Spleen (tissue), 7 donors: ENCODE measurements around the gene STRIT1.

Experiments used
- CTCF ChIP-seq, 11 experiments: fragments of 200-600 bp in 7 of 11; fragments of 450-650 bp in 4 of 11; sonication (generic) in 4 of 11; IDR thresholded peaks in 8 of 11; conservative IDR thresholded peaks in 3 of 11; 1 replicate in 7 of 11; 2 replicates in 4 of 11; pipeline versions ENCODE4 v1.4.0 to v1.8.0; 2016 to 2021; ENCODE audit warnings: antibody characterized with exemption in 11 of 11, inconsistent platforms in 4 of 11, mild to moderate bottlenecking in 1 of 11
- POLR2A ChIP-seq, 3 donors: fragments of 450-650 bp; IDR thresholded peaks; one replicate each; pipeline ENCODE4 v1.5.1; 2017; ENCODE audit warnings: antibody characterized with exemption in 3 of 3, mild to moderate bottlenecking in 1 of 3
- POLR2AphosphoS5 ChIP-seq, 3 donors: sonication (generic); formaldehyde crosslinking; IDR thresholded peaks; one replicate each; pipeline ENCODE4 v1.5.1; 2017; ENCODE audit warnings: antibody characterized with exemption in 3 of 3
- donor health status: DM: no; HTN: no; CAD: no; lungs with moderate emphysema.
- donor health status: DM: no; HTN: no; CAD: no.
- donor health status: DM: no; HTN: no; CAD: no.

DNA sequence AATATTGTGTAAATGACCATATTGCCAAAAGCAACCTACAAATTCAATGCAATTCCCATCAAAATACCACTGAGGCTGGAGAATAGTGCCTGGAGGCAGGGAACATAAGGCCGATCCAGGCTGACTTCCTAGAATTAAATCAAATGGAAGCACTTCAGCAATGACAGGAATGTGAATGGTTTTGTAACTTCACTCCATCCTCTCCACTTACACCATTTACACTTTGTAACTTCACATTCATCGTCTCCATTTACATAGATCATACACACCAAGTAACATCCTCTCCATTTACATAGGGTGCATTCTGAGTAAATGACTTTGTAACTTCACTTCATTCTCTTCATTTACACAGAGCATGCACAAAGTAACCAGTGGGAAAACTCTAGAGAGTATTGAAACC, 11.6 kb downstream of the STRIT1 start:
- TF ChIP-seq CTCF (IDR thresholded peaks at IDR 0.05 in 8 of 11, conservative IDR thresholded peaks at IDR 0.05 in 3 of 11) (no peak), POLR2A (IDR thresholded peaks at IDR 0.05) (no peak), POLR2AphosphoS5 (IDR thresholded peaks at IDR 0.05) (no peak)
